Muscle layer of colon (tissue), 2 donors: ENCODE data around the gene MYBPC3.
"Not testable (repeated sequence)": the region's sequence is repeated elsewhere in the genome, so short reads cannot be mapped to it uniquely, and the experiment has no call there.

ENCODE experiments used
- H3K27ac ChIP-seq: one replicate; pipeline ENCODE4 v1.7.0; 2013; ENCODE audit warnings: low read depth, mild to moderate bottlenecking, low read length, moderate library complexity
- H3K27me3 ChIP-seq, 2 donors: one replicate each; pipeline ENCODE4 v1.7.0; 2013; ENCODE audit warnings: low read length in 2 of 2, mild to moderate bottlenecking in 2 of 2; ENCODE audit not compliant: insufficient read depth in 2 of 2, control insufficient read depth in 1 of 2
- H3K36me3 ChIP-seq: one replicate; pipeline ENCODE4 v1.7.0; 2013; ENCODE audit warnings: mild to moderate bottlenecking, low read length; ENCODE audit not compliant: insufficient read depth
- H3K4me1 ChIP-seq: one replicate; pipeline ENCODE4 v1.7.0; 2013; ENCODE audit warnings: mild to moderate bottlenecking, low read length; ENCODE audit not compliant: insufficient read depth
- H3K4me3 ChIP-seq, 2 donors: one replicate each; pipeline ENCODE4 v1.7.0; 2013; ENCODE audit warnings: low read length in 2 of 2, low read depth in 1 of 2, mild to moderate bottlenecking in 1 of 2, moderate library complexity in 1 of 2
- H3K9ac ChIP-seq: one replicate; pipeline ENCODE4 v1.7.0; 2013; ENCODE audit warnings: low read length
- H3K9me3 ChIP-seq: one replicate; pipeline ENCODE4 v1.7.0; 2013; ENCODE audit warnings: mild to moderate bottlenecking, low read length
- donor health status: abdominal sarcoma.
- donor health status: Adenocarcinoma of cecum.

The MYBPC3 gene

GRCh38 chr11:47342036-47342803 lies 10.3 kb downstream of the MYBPC3 start:
- no peak overlapping the region for H3K4me3 ChIP-seq
- H3K27me3 ChIP-seq = no peaks in the 10 kb centered on the region
- no peaks in the 10 kb centered on the region for H3K4me1 ChIP-seq
- no peaks in the 10 kb centered on the region for H3K36me3 ChIP-seq
- no peak overlapping the region for H3K9ac ChIP-seq
- H3K27ac ChIP-seq = no peak overlapping the region
- H3K9me3 ChIP-seq = no peaks in the 10 kb centered on the region

GRCh38 chr11:47340980-47341775 lies 11.3 kb downstream of the MYBPC3 start:
- Histone ChIP-seq H3K9ac (no peak overlapping the region), H3K9me3 (no peaks in the 10 kb centered on the region), H3K27ac (no peak overlapping the region), H3K36me3 (no peaks in the 10 kb centered on the region), H3K4me1 (no peaks in the 10 kb centered on the region), H3K27me3 (no peaks in the 10 kb centered on the region), H3K4me3 (no peak overlapping the region)

- Histone ChIP-seq H3K4me1 (no peaks in the 10 kb centered on the region), H3K4me3 (no peak overlapping the region), H3K27ac (no peak overlapping the region), H3K36me3 (no peaks in the 10 kb centered on the region), H3K27me3 (no peaks in the 10 kb centered on the region), H3K9ac (no peak overlapping the region), H3K9me3 (no peaks in the 10 kb centered on the region)
These were observed 12.5 kb downstream of the MYBPC3 start for GRCh38 chr11:47340010-47340409.

GRCh38 chr11:47338396-47339241 lies 13.9 kb downstream of the MYBPC3 start:
- Histone ChIP-seq H3K27ac (no peak overlapping the region), H3K9me3 (no peaks in the 10 kb centered on the region), H3K4me1 (no peaks in the 10 kb centered on the region), H3K36me3 (no peaks in the 10 kb centered on the region), H3K4me3 (no peak overlapping the region), H3K9ac (no peak overlapping the region), H3K27me3 (no peaks in the 10 kb centered on the region)

GRCh38 chr11:47337229-47337924 lies 15.1 kb downstream of the MYBPC3 start:
- no peak overlapping the region for H3K9ac ChIP-seq
- H3K4me3 ChIP-seq = no peak overlapping the region
- no peaks in the 10 kb centered on the region for H3K36me3 ChIP-seq
- no peaks in the 10 kb centered on the region for H3K9me3 ChIP-seq
- H3K27me3 ChIP-seq = no peaks in the 10 kb centered on the region
- no peaks in the 10 kb centered on the region for H3K4me1 ChIP-seq
- no peak overlapping the region for H3K27ac ChIP-seq

- Histone ChIP-seq H3K36me3 (no peaks in the 10 kb centered on the region), H3K27me3 (no peaks in the 10 kb centered on the region), H3K9ac (no peak overlapping the region), H3K4me1 (no peaks in the 10 kb centered on the region), H3K4me3 (no peak overlapping the region), H3K27ac (no peak overlapping the region), H3K9me3 (no peaks in the 10 kb centered on the region)
These were observed 15.9 kb downstream of the MYBPC3 start for GRCh38 chr11:47336595-47336994.

- no peaks in the 10 kb centered on the region for H3K4me1 ChIP-seq
- H3K36me3 ChIP-seq = no peaks in the 10 kb centered on the region
- no peak overlapping the region for H3K4me3 ChIP-seq
- H3K9ac ChIP-seq = no peak overlapping the region
- H3K27me3 ChIP-seq = no peaks in the 10 kb centered on the region
- H3K27ac ChIP-seq = no peak overlapping the region
- H3K9me3 ChIP-seq = no peaks in the 10 kb centered on the region
These were observed 16.8 kb downstream of the MYBPC3 start for GRCh38 chr11:47335733-47336132.

GRCh38 chr11:47334699-47335411 lies 17.6 kb downstream of the MYBPC3 start:
- not testable (repeated sequence) for H3K9ac ChIP-seq, H3K27ac ChIP-seq, H3K4me1 ChIP-seq, H3K9me3 ChIP-seq, H3K36me3 ChIP-seq, H3K4me3 ChIP-seq, H3K27me3 ChIP-seq

- Histone ChIP-seq H3K4me1 (no peaks in the 10 kb centered on the region), H3K27ac (no peak overlapping the region), H3K9me3 (no peaks in the 10 kb centered on the region), H3K9ac (no peak overlapping the region), H3K36me3 (no peaks in the 10 kb centered on the region), H3K4me3 (no peak overlapping the region), H3K27me3 (no peaks in the 10 kb centered on the region)
These were observed 18.5 kb downstream of the MYBPC3 start for GRCh38 chr11:47333886-47334443.

GRCh38 chr11:47333526-47333845 lies 19.0 kb downstream of the MYBPC3 start:
- H3K4me3 ChIP-seq = no peak overlapping the region

More at GRCh38 chr11:47333526-47333845, 19.0 kb downstream of the MYBPC3 start:
- Histone ChIP-seq H3K9me3 (no peaks in the 10 kb centered on the region), H3K27ac (no peak overlapping the region), H3K9ac (no peak overlapping the region), H3K27me3 (no peaks in the 10 kb centered on the region), H3K4me1 (no peaks in the 10 kb centered on the region), H3K36me3 (peaks cover 3% of the 10 kb centered on the region)
